Loucy (cell line): ENCODE measurements around the gene ALPI.

ENCODE experiments used
- EZH2phosphoT487 ChIP-seq: fragments of 200-600 bp; IDR thresholded peaks from 2 replicates; pipeline ENCODE4 v1.6.1; 2018; ENCODE audit warnings: antibody characterized with exemption, mild to moderate bottlenecking, moderate library complexity, borderline replicate concordance
- TF ChIP-seq, protein P1 (sequence below): fragments of 200-600 bp; sonication (generic); conservative IDR thresholded peaks from 2 replicates; pipeline ENCODE4 v1.5.1; 2014; ENCODE audit warnings: mild to moderate bottlenecking, antibody characterized with exemption, low read length

DNA sequence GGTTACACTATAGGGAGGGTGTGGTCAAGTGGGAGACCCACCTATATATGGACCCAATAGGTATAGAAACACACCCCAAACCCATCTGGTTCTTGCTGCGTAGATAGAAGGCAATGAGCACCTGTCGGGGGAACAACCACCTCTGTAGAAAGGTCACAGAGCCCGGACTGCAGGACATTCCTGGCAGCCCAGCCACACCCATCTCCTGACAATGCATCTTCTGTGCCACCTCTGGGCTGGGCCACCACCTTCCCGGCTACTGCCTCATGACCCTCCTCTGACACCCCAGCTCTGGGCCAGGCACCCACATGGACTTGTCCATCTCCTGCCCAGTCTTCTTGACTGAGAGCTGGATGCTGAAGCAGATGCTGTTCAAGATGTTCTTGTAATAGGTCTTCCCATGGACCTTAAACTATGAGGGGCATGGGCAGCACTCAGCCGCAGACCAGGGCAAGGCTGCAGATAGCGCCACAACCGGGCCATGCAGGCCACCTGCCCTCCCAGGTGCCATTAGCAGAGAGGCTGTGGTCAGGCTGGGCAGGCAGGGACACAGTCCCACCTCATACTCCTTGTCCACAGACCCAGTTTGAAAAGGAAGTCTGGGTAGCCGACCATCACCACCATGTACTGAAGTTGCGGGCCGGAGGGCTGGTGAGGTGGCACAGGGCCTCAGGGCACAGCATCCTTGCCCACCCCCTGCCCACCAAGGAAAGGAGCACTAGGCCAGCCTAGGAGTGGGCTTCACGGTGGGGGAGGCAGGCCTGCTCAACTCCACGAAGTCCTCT lies 40.0 kb upstream of the ALPI start:
- TF ChIP-seq, protein P1, sequence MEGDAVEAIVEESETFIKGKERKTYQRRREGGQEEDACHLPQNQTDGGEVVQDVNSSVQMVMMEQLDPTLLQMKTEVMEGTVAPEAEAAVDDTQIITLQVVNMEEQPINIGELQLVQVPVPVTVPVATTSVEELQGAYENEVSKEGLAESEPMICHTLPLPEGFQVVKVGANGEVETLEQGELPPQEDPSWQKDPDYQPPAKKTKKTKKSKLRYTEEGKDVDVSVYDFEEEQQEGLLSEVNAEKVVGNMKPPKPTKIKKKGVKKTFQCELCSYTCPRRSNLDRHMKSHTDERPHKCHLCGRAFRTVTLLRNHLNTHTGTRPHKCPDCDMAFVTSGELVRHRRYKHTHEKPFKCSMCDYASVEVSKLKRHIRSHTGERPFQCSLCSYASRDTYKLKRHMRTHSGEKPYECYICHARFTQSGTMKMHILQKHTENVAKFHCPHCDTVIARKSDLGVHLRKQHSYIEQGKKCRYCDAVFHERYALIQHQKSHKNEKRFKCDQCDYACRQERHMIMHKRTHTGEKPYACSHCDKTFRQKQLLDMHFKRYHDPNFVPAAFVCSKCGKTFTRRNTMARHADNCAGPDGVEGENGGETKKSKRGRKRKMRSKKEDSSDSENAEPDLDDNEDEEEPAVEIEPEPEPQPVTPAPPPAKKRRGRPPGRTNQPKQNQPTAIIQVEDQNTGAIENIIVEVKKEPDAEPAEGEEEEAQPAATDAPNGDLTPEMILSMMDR = no peak
- TF ChIP-seq EZH2phosphoT487 = no peak
